Mammary epithelial cell (primary cell): ENCODE measurements around the gene DACT2.

ENCODE experiments used
- CTCF ChIP-seq, 2 donors: IDR thresholded peaks in 1 of 2; conservative IDR thresholded peaks in 1 of 2; 2 replicates each; pipeline ENCODE4 v1.5.1; 2011 to 2012; ENCODE audit warnings: inconsistent platforms in 2 of 2, low read length in 2 of 2, mild to moderate bottlenecking in 2 of 2, control low read depth in 1 of 2, low read depth in 1 of 2; ENCODE audit not compliant: insufficient read depth in 1 of 2; ENCODE audit errors: extremely low read depth in 1 of 2
- EZH2 ChIP-seq: IDR thresholded peaks from 2 replicates; pipeline ENCODE4 v1.6.1; 2012; ENCODE audit warnings: low read length, inconsistent platforms, borderline replicate concordance

- no peak for TF ChIP-seq CTCF (conservative IDR thresholded peaks at IDR 0.05 in 1 of 2, IDR thresholded peaks at IDR 0.05 in 1 of 2; ENCODE audit: extremely low read depth in 1 of 2, insufficient read depth in 1 of 2, low read depth in 1 of 2, low read length in 2 of 2)
- TF ChIP-seq EZH2 = no peak
These were observed 25.7 kb downstream of the DACT2 start for GRCh38 chr6:168293636-168294530.
